GM21717 (cell line): ENCODE measurements around the gene CLIC1.

Experiments used
- ATAC-seq: cut with Tn5 transposase; IDR thresholded peaks from one replicate; pipeline ENCODE4 v1.9.1; 2021; ENCODE audit warnings: mild to moderate bottlenecking, moderate library complexity; ENCODE audit not compliant: unreplicated experiment

CLIC1 gene

DNA sequence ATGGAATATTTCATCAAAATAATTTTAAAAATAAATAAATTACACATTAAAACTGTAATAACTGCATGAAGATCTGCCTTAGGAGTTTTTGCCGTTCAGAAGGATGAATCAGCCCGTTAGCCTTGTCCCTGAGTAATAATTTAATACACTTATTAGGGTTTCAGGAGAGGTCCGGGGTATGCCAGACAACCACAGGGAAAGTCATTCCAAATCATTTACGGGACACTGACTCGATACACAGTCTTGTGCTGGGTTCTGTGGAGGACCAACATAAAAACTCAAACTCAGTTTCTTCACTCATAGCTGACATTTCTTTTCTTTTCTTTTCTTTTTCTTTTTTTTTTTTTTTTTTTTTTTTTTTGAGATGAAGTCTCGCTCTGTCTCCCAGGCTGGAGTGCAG lies 30.4 kb downstream of the CLIC1 start:
- ATAC-seq: no peak

DNA sequence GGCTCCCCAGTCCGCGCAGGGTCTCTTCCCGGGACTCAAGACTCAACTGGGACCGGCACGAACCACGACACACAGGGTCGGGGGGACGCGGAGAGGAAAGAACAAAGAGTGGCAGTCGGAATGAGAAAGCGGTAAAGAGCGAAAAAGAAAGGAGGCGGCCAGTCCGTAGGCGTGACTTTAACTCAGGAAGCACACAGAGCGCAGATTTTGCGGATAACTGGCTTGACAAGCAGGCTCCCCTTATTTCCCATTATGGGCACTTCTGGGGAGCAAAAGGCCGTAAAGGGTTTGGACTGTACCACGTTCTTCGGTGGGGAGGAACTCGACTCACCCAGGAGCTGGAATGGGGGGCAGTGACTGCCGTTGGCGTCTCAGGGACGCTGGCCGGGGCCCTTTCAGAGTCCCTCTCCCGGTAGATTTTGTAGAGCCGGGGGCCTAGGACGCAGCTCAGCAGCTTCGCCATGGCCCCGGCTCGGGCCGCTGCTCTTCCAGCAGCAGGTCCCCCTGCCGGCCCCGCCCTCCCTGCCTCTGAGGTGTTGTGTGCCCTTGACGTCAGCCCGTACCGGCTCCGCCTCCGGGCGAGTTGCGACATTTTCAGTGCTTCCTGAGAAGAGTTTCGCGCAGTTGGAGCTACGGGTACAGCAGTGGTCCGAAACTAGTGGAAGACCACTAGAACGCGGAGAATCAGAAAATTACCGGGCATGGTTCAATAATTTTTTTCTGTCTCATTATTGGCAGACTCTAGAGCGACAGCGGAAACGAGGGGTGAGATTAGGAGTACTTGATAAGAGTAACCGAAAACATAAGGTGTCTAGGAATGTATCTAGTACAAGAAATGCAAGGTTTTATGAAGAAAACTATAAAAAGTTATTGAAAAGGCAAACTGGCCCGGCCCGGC lies 33.3 kb downstream of the CLIC1 start, which contains the start of gene ABHD16A:
ABHD16A (minus strand) TSS at position 506 of the 898 bp plus-strand sequence; CDS start at position 463, 43 bp downstream.
- ATAC-seq: peak; percentile 73

DNA sequence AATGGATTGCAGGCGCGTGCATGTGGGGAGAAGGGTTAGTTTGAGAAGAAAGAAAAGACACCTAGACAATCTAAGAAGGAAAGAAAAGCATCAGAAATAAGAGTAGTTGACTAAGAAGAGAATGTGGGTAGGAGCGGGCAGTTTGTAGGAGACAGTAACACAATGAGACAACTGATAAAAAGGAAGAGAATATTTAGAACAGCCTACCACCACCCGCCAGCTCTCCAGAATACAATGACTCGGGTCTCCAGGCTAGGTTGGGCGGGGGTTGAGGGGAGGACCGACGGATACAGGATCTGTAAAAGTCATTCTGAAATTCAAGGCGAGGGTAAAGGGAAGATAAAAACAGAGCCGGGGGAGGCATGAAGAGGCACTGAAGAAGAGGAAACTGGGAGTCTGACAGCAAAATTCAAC lies 33.9 kb downstream of the CLIC1 start:
- ATAC-seq: no peak

- no peak for ATAC-seq
Measured at GRCh38 chr6:31701666-31702404, 34.5 kb downstream of the CLIC1 start.

DNA sequence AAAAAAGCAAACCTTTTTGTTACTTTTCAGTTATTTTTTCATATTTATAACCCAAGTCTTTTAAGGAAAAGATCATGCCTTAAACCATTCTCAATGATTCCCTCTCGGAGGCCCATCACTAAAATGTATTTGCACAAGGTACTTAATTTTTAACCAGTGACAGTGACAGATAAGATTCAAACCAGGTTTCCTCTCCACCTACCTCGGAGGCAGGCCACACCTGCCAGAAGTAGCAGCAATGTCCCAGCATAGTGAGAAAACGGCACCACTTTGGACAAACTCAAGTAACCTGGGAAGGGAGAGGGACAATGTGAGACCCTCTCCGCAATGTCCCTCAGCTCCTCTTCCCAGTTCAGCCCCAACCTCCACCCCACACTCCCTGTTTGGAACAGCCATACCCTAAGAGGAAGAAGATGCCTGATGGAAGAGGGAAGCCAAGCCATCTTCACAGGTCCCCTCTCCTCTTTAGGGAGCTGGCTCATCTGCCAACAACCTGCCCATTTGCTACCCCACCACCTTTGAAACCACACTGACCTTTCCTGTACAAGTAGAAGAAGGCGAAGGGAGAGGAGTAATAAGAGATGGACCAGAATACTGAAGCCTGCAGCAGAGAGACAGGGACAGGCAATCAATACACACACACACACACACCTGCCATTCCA lies 35.5 kb downstream of the CLIC1 start:
- ATAC-seq: no peak

GRCh38 chr6:31697555-31697954 lies 38.8 kb downstream of the CLIC1 start:
- no peak for ATAC-seq

DNA sequence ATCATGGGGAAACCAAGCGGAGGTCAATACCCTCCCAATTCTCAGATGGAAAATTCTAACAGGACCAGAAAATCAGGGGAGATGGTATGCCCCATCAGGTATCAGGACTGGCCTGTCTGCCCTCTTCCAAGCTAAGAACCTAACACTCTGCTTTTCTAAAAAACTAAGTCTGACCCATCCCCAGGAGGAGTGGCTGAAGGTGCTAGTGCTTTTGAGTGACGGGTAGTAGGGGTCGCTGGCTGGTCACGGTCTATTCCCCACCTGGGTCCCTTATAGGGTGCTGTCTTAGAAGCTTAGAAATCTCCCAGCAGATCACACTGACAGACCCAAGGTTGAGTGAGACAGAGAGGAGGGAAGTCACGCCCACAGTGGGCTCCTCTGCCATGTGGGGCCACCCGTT lies 42.8 kb downstream of the CLIC1 start:
- ATAC-seq: no peak

- ATAC-seq: no peak
Measured at GRCh38 chr6:31692886-31693285, 43.4 kb downstream of the CLIC1 start.

GRCh38 chr6:31692353-31692752 lies 44.0 kb downstream of the CLIC1 start:
- no peak for ATAC-seq

DNA sequence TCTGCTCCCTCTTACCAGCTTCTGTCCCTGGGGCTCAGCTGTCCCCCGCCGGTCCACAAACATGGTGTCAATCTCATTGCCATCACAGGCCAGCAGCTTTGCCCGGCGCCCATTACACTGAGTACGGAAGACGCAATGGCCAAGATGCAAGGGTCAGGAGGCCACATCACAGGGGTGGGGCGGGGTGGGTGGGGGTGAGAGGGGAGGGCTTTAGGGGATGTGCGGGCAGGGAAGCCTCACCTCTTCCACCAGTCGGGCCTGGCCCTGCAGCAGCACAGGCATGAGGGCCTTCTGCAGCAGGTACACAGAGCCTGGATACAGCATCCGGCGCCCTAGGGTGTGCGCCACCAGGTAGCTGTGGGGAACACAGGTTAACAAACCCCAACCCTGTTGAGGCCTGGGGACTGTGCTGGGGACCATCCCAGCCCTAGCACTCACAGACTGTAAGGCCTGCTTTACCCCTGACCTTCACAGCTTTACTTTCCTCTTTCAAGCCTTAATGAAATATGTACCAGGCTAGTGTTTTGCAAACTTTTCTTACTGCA lies 44.7 kb downstream of the CLIC1 start:
- no peak for ATAC-seq

DNA sequence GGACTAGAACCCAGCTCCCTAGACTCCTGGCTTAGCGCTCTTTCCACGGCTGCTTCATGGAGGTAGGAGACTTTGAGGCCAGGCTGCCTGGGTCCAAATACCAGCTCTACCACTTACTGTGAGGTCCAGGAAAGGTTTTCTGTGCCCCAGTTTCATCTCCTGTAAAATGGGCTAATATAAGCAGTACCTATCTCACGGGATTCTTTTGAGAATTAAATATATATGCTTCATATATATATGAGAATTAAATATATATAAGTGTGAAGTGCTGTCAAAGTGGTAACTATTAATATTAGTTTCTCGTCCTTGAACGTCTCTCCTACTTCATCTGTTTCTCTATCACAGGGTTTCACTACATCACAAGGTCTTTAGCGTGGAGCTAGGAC lies 45.3 kb downstream of the CLIC1 start:
- ATAC-seq: no peak

- no peak for ATAC-seq
Measured at GRCh38 chr6:31690231-31691077, 45.9 kb downstream of the CLIC1 start.

DNA sequence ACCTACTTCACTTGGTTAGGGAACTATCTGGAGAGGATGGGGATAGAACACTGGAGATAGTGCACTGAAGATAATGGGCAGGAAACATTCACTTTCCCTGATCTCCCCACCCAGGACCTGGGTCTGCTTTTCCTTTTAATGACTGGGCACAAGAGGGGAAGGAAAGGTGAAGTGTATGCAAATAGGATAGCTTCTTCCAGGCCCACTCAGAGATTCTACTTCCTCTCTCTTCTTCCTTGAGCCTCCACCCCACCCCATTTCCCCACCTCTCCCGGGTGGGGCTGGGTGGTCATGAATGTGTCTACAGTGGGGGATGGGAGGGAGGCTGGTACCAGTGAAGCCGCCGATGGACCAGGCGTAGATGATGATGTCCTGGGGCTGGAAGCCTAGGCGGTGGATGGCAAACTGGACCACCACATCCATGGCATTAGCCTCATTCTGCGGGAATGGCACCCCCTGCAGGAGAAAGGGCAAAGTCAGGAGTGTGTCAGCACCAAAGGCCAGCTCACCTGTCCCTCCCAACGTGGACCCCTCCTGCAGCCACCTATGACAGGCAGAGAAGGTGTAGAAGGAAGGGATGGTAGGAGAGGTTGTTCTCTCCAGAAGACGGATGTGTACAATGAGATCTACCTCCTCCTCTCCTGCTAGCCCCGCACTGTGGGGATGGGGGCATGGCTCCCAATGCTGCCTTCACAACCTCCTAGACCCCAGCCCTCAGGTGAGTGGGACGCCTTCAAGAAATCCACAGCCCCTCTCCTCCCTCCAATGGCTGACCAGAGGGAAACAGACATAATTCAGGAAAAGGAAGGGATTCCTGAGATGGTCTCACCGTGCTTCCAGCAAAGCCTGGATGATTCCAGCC lies 46.9 kb downstream of the CLIC1 start:
- ATAC-seq: no peak

GRCh38 chr6:31687860-31688693 lies 48.3 kb downstream of the CLIC1 start:
- no peak for ATAC-seq

GRCh38 chr6:31687321-31687720 lies 49.0 kb downstream of the CLIC1 start:
- ATAC-seq: no peak

- no peak for ATAC-seq
Measured at GRCh38 chr6:31686483-31686882, 49.8 kb downstream of the CLIC1 start.

- no peak for ATAC-seq
Measured at GRCh38 chr6:31683591-31683990, 52.7 kb downstream of the CLIC1 start.

- ATAC-seq: no peak
Measured at GRCh38 chr6:31681135-31681671, 55.1 kb downstream of the CLIC1 start.
